Spinal cord (tissue), 10 donors: ENCODE results near the gene TRIP13. TPM values are rescaled to one million over a fixed set of nuclear protein-coding genes. Genes with fewer than 3 reads are reported as not detected.
A peak's percentile ranks its signal among the peaks of the same experiment; 100 is the strongest.

Experiments
- DNase-seq, 6 donors: peaks; one replicate each; pipeline versions ENCODE4 v3.0.0 to v3.0.0-alpha.2; 2013 to 2015; ENCODE audit warnings: low spot score in 6 of 6, low read depth in 4 of 6
- H3K27ac ChIP-seq: one replicate; pipeline ENCODE4 v1.5.1; 2013; ENCODE audit warnings: low read depth, low read length, control low read depth
- H3K27me3 ChIP-seq: one replicate; pipeline ENCODE4 v1.6.1; 2013; ENCODE audit warnings: low read length; ENCODE audit not compliant: control insufficient read depth, insufficient read depth
- H3K36me3 ChIP-seq: one replicate; pipeline ENCODE4 v1.6.1; 2013; ENCODE audit warnings: low read length; ENCODE audit not compliant: control insufficient read depth, insufficient read depth
- H3K4me1 ChIP-seq: one replicate; pipeline ENCODE4 v1.6.1; 2013; ENCODE audit warnings: low read length; ENCODE audit not compliant: control insufficient read depth, insufficient read depth
- H3K4me3 ChIP-seq: one replicate; pipeline ENCODE4 v1.5.1; 2013; ENCODE audit warnings: low read depth, low read length, control low read depth
- H3K9me3 ChIP-seq: one replicate; pipeline ENCODE4 v1.6.1; 2013; ENCODE audit warnings: low read length; ENCODE audit not compliant: control insufficient read depth, insufficient read depth
- WGBS: methylation state at CpG from one replicate; pipeline ENCODE4 v1.1.5; 2013; ENCODE audit warnings: missing lambda C conversion rate; ENCODE audit not compliant: insufficient coverage; 5-methylcytosine and 5-hydroxymethylcytosine counted together
- polyA plus RNA-seq, 2 donors: library from polyadenylated mRNA; unstranded; fragments of 120-200 nt; gene quantifications; one replicate each; pipeline ENCODE4 v1.2.1, GENCODE V29; 2013; ENCODE audit not compliant: insufficient read length in 2 of 2
- total RNA-seq, 2 donors: library from RNA; depleted of rRNA in 1 of 2; stranded (reverse); fragments of 120-200 nt in 1 of 2; fragments of >200 nt in 1 of 2; gene quantifications; one replicate each; pipeline versions ENCODE4 v1.2.3 to v1.2.4, GENCODE V29; 2013 to 2014
- donor health status: healthy.

Gene TRIP13
- total and polyA plus RNA-seq, 4 donors = 5.8 to 10.4 (median 8.5) TPM

DNA sequence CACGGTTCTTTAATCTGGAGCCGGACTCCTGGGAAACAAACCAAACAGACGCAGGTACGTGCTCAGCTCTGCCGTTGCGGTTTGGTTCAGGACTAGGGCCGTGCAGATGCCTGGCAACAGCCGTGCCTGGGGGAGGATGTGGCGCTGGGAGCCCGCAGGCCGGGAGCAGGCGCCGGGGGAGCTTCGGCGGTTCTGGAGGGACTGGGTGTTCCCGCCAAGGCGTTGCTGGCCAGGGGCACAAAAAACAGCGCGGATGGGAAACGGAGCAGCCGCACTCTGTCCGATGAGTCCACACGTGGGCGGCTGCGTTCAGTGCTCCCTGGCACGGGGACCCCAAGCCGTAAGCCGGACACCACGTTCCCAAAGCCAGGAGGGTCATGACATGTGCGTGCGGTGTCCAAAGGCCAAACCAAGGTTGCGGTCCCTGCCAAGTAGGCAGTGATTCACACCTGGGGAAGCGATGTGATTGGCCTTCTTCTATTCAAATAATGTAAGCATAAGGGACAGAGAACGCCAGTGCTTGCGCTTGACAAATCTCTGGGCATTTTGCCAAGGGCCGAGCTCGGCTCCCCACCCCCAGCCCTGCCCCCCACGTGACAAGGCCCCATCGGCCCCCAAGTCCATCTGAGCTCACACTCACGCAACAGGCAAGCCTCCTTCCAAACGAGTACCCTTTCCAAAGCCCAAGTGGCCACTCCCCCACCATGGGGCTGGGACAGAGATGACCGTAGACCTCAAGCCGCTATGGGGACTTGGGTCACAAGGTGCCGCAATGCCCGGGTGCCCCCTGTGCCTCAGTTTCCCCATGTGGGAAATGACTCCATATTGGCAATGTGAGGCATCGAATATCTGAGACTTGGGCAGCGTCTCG lies 66.3 kb downstream of the TRIP13 start:
- peaks cover 51% of the 10 kb centered on the region for H3K4me1 ChIP-seq
- 62% methylated on average over 47 of the region's 48 CpGs for WGBS

DNA sequence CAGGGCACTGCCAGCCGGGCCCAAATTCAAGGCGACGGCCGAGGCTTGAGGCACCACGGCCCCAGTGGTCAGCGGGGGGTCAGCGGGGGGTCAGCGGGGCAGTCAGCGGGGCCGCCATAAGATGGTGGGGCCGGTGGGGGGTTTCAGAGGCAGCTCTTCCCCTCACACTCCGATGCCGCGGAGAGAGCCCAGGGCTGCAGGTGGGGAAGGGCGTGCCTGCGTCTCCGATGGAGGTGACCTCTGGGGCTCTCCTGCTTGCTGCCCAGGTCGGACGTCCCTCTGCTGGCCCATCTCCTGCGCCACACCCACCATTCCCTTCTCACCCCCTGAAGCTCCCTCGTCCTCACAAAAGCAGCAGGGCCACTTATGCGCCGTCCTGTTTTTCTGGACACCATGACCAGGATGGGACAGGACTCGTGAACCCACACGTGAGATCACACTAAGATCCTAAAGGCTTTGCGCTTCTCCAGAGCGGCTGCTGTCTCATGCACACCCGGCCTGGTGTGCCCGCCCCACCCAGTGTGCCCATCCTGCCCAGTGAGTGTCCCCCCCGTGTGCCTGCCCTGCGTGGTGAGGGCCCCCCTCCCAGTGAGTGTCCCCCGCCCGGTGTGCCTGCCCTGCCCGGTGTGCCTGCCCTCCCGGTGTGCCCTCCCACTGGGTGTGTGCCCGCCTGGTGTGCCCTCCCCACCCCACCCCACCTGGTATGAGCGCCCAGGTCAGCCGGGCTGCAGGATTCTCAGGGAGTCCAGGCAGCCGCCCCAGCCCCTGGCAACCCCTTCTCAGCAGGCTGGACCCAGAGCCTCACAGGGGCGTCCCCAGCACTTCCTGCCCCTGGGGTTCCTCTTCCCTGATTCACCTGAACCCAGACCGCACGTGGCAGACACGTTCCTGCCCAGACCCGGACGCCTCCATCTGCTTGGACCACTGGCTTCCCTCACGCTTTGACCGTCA lies 67.2 kb downstream of the TRIP13 start:
- 93% methylated on average over 39 of the region's 47 CpGs for WGBS
- Histone ChIP-seq H3K9me3 (no peaks in the 10 kb centered on the region), H3K4me3 (no peak overlapping the region), H3K27me3 (peaks cover 2% of the 10 kb centered on the region), H3K4me1 (peaks cover 56% of the 10 kb centered on the region), H3K36me3 (no peaks in the 10 kb centered on the region), H3K27ac (no peak overlapping the region)
- no peak for DNase-seq

More for the DNA sequence above, 66.3 kb downstream of the TRIP13 start:
- Histone ChIP-seq H3K4me3 (no peak overlapping the region), H3K27me3 (peaks cover 2% of the 10 kb centered on the region), H3K9me3 (no peaks in the 10 kb centered on the region), H3K36me3 (no peaks in the 10 kb centered on the region), H3K27ac (no peak overlapping the region)
- DNase-seq = no peak

DNA sequence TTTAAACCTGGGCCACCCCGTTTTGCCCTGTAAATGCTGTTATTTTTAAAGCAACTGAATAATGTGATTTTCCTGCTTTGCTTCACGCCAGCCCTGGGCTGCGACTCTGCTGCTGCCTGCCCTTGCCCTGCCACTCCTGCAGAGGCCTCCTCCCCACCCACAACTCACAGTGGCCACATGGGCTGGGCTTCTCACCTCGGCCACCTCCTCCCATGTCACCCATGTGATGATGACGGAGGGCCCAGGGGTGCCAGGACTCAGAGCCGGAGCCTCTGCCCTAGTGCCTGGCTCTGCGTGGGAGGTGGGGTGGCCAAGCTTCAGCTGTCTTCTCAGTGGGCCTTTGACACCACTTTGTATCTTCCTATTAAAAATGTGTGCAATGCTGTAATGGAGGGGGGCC lies 67.9 kb downstream of the TRIP13 start:
- Histone ChIP-seq H3K4me1 (peaks cover 56% of the 10 kb centered on the region), H3K27me3 (peaks cover 2% of the 10 kb centered on the region), H3K4me3 (no peak overlapping the region), H3K36me3 (no peaks in the 10 kb centered on the region), H3K27ac (no peak overlapping the region), H3K9me3 (no peaks in the 10 kb centered on the region)
- no peak for DNase-seq
- WGBS = 84% methylated on average over 7 of the region's 7 CpGs

DNA sequence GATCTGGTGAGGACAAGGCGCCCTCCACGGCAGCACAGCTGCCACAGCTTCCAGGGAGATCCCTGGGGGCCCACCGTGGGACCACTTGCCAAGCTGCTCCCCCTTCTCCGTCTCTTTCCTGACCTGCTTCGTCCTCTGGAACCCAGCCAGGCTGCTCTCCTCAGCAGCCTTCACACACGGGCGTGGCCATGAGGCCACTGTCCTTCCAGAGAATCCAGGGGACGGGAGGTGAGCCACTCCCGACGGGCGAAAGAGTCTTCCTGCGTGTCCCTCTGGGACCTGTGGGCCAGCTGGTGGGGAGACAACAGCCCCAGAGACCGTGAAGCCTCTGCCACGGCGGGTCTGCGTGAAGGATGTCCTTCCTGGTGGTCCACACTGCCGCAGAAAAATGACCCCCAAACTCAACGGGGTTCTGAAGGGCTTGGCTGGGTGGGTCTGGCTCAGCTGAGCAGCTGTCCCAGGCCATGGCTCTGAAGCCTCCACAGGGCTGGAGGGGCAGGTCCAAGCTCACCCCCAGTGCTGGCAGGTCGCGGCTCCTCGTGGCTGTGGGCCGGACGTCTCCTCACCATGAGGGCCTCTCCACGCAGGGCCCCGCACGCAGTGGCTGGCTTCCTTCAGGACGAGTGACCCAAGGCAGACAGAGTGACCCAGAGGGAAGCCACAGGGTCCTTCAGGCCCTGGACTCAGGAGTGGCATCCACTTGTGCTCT lies 68.5 kb downstream of the TRIP13 start:
- no peaks in the 10 kb centered on the region for H3K36me3 ChIP-seq
- peaks cover 2% of the 10 kb centered on the region for H3K27me3 ChIP-seq
- no peaks in the 10 kb centered on the region for H3K9me3 ChIP-seq
- DNase-seq = no peak
- H3K4me1 ChIP-seq = peaks cover 53% of the 10 kb centered on the region
- H3K4me3 ChIP-seq = no peak overlapping the region
- 83% methylated on average over 27 of the region's 27 CpGs for WGBS
- H3K27ac ChIP-seq = no peak overlapping the region

DNA sequence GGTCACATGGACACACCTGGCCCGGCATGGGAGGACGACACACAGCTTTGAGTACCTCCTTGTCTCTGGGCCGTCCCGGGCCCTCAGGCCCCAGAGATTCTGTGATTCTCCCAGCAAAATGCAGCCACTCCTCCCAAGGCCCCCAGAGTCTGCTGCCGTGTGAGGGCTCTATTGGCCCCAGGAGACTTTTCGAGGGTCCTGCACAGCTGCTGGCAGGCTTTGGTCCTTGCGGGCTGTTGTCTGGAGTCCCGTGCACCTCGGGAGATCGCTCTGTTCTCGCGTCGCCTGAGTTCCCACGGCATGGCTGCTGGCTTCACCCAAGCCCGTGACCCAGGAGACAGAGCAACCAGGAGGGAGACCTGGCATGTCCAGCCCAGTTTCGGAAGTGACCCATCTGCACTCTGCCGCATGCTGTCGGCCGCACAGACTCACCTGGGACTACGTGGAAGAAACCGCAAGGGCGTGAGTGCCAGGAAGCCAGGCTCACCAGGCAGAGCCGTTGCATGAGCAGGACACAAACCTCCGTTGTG lies 69.1 kb downstream of the TRIP13 start:
- WGBS = 91% methylated on average over 24 of the region's 24 CpGs
- Histone ChIP-seq H3K27me3 (peaks cover 2% of the 10 kb centered on the region), H3K9me3 (no peaks in the 10 kb centered on the region), H3K4me3 (no peak overlapping the region), H3K4me1 (peaks cover 46% of the 10 kb centered on the region), H3K36me3 (no peaks in the 10 kb centered on the region), H3K27ac (no peak overlapping the region)
- DNase-seq = no peak

DNA sequence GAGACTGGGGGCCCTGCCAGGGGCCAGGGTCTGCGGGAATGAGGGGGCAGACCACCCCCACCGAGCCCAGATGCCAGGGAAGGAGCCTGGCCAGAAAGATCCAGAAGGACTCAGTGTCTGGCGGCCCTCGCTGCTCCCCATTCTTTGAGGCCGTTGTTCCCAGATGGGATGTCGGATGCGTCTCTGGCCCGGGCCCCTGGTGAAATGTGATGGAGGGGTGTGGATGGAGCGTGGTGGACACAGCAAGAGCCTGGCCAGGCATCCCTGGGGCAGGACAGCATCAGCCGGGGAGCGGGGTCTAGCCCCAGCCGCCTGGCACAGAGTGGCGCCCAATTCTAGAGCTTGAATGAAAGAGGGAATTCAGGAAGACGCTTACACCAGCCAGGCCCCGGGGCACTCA lies 69.7 kb downstream of the TRIP13 start:
- Histone ChIP-seq H3K4me3 (no peak overlapping the region), H3K27me3 (no peaks in the 10 kb centered on the region), H3K4me1 (peaks cover 40% of the 10 kb centered on the region), H3K36me3 (no peaks in the 10 kb centered on the region), H3K9me3 (no peaks in the 10 kb centered on the region), H3K27ac (no peak overlapping the region)
- WGBS = 86% methylated on average over 15 of the region's 15 CpGs
- DNase-seq = no peak

DNA sequence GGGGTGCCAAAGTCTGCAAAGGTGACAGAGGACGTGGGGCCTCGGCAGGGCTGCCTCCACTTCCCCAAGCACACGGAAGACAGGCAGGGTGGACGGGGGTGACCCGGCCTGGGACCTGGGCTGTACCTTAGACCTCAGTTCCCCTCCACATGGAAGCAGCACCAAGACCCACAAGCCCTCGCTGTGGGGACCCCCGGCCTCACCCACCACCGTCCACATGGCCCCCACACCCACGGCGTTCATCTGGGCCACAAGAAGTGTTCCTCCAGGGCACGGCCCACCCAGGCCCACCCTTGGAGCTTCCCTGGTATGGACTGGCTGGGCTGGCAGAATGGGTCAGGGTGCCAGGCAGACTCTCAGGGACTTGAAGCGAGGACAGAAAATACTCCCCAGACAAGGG lies 70.1 kb downstream of the TRIP13 start:
- Histone ChIP-seq H3K27me3 (no peaks in the 10 kb centered on the region), H3K27ac (no peak overlapping the region), H3K4me1 (peaks cover 36% of the 10 kb centered on the region), H3K9me3 (no peaks in the 10 kb centered on the region), H3K36me3 (no peaks in the 10 kb centered on the region), H3K4me3 (no peak overlapping the region)
- WGBS = 95% methylated on average over 12 of the region's 12 CpGs
- DNase-seq = no peak

DNA sequence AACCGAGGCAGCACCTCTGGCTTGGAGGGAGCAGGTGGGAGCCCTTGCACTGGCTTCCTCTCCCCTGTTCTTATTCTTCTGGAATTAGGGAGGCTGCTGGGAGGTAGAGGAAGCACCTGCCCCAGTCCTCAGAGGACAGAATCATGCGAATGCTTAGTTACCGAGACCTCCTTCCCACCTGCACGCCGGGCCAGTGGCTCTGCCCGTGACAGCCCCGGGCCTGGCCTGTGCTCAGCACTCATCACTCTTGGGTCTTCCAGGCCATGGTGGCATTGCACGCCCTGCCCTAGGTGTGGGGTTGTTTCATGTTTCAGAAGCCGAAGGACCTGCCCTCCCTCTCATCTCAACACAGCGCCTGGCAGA lies 70.6 kb downstream of the TRIP13 start:
- WGBS = 89% methylated on average over 8 of the region's 10 CpGs
- Histone ChIP-seq H3K4me1 (peaks cover 31% of the 10 kb centered on the region), H3K27me3 (no peaks in the 10 kb centered on the region), H3K4me3 (no peak overlapping the region), H3K36me3 (no peaks in the 10 kb centered on the region), H3K9me3 (no peaks in the 10 kb centered on the region), H3K27ac (peak overlapping the region; percentile 64)
- no peak for DNase-seq
